H9 (cell line): ENCODE data around the gene POMGNT1. TPM values are rescaled to one million over a fixed set of nuclear protein-coding genes. Genes with fewer than 3 reads are reported as not detected.

Source experiments
- DNase-seq: peaks from one replicate; pipeline ENCODE4 v3.0.0-alpha.2; 2017
- H2AFZ ChIP-seq: one replicate; pipeline ENCODE4 v1.6.1; 2013; ENCODE audit warnings: mild to moderate bottlenecking, low read length, control low read depth, moderate library complexity
- H2AK5ac ChIP-seq: 2 replicates; pipeline ENCODE4 v1.6.1; 2013; ENCODE audit warnings: low read length, control low read depth, mixed read lengths; ENCODE audit not compliant: insufficient read length
- H2BK120ac ChIP-seq: one replicate; pipeline ENCODE4 v1.6.1; 2013; ENCODE audit warnings: low read depth, mild to moderate bottlenecking, low read length, control low read depth, inconsistent platforms; ENCODE audit not compliant: poor library complexity, severe bottlenecking
- H2BK12ac ChIP-seq: 2 replicates; pipeline ENCODE4 v1.6.1; 2013; ENCODE audit warnings: low read length, control low read depth, mixed read lengths, low read depth; ENCODE audit not compliant: insufficient read length
- H2BK15ac ChIP-seq: 2 replicates; pipeline ENCODE4 v1.6.1; 2013; ENCODE audit warnings: low read depth, low read length, control low read depth
- H2BK20ac ChIP-seq: one replicate; pipeline ENCODE4 v1.6.1; 2013; ENCODE audit warnings: low read depth, mild to moderate bottlenecking, low read length, control low read depth, inconsistent platforms; ENCODE audit not compliant: poor library complexity, severe bottlenecking
- H2BK5ac ChIP-seq: 2 replicates; pipeline ENCODE4 v1.6.1; 2013; ENCODE audit warnings: low read length, control low read depth, mixed read lengths; ENCODE audit not compliant: insufficient read length
- H3K14ac ChIP-seq: 2 replicates; pipeline ENCODE4 v1.6.1; 2013; ENCODE audit warnings: low read length, control low read depth; ENCODE audit not compliant: insufficient read depth
- H3K18ac ChIP-seq: 2 replicates; pipeline ENCODE4 v1.6.1; 2013; ENCODE audit warnings: low read depth, mild to moderate bottlenecking, mixed read lengths, low read length, control low read depth; ENCODE audit not compliant: insufficient read length
- H3K23ac ChIP-seq: 2 replicates; pipeline ENCODE4 v1.6.1; 2013; ENCODE audit warnings: low read length, control low read depth, mixed read lengths, low read depth; ENCODE audit not compliant: insufficient read length
- H3K23me2 ChIP-seq: 2 replicates; pipeline ENCODE4 v1.6.1; 2013; ENCODE audit warnings: low read depth, mild to moderate bottlenecking, mixed read lengths, low read length, control low read depth; ENCODE audit not compliant: insufficient read length, poor library complexity, severe bottlenecking
- H3K27ac ChIP-seq: 2 replicates; pipeline ENCODE4 v1.5.1; 2013; ENCODE audit warnings: low read length, control low read depth, mixed read lengths, low read depth; ENCODE audit not compliant: insufficient read length
- H3K27me3 ChIP-seq: 2 replicates; pipeline ENCODE4 v1.6.1; 2013; ENCODE audit warnings: low read length, control low read depth, inconsistent platforms; ENCODE audit not compliant: insufficient read depth
- H3K4ac ChIP-seq: 2 replicates; pipeline ENCODE4 v1.6.1; 2013; ENCODE audit warnings: low read depth, mild to moderate bottlenecking, control low read depth, inconsistent platforms, low read length, moderate library complexity
- H3K4me1 ChIP-seq: 2 replicates; pipeline ENCODE4 v1.6.1; 2013; ENCODE audit warnings: low read length, control low read depth, inconsistent platforms; ENCODE audit not compliant: insufficient read depth
- H3K4me2 ChIP-seq: 2 replicates; pipeline ENCODE4 v1.6.1; 2013; ENCODE audit warnings: low read length, control low read depth, mixed read lengths; ENCODE audit not compliant: insufficient read length, insufficient read depth
- H3K56ac ChIP-seq: 2 replicates; pipeline ENCODE4 v1.6.1; 2013; ENCODE audit warnings: low read depth, mild to moderate bottlenecking, mixed read lengths, low read length, control low read depth; ENCODE audit not compliant: insufficient read length
- H3K79me1 ChIP-seq: 2 replicates; pipeline ENCODE4 v1.6.1; 2013; ENCODE audit warnings: low read depth, mild to moderate bottlenecking, moderate library complexity, low read length, control low read depth, inconsistent platforms; ENCODE audit not compliant: insufficient read depth, poor library complexity, severe bottlenecking
- H3K79me2 ChIP-seq: 2 replicates; pipeline ENCODE4 v1.6.1; 2013; ENCODE audit warnings: low read length, control low read depth, inconsistent platforms; ENCODE audit not compliant: insufficient read depth
- H3K9ac ChIP-seq: 2 replicates; pipeline ENCODE4 v1.6.1; 2013; ENCODE audit warnings: low read length, control low read depth, mixed read lengths; ENCODE audit not compliant: insufficient read length; ENCODE audit errors: extremely low read depth
- H3K9me3 ChIP-seq: one replicate; pipeline ENCODE4 v1.6.1; 2013; ENCODE audit warnings: low read depth, low read length, inconsistent platforms; ENCODE audit not compliant: control insufficient read depth
- H3T11ph ChIP-seq: one replicate; pipeline ENCODE4 v1.6.1; 2013; ENCODE audit warnings: mild to moderate bottlenecking, low read length, control low read depth, inconsistent platforms
- H4K20me1 ChIP-seq: one replicate; pipeline ENCODE4 v1.6.1; 2013; ENCODE audit not compliant: control insufficient read depth, insufficient read length, insufficient read depth
- H4K5ac ChIP-seq: 2 replicates; pipeline ENCODE4 v1.6.1; 2013; ENCODE audit warnings: low read depth, mild to moderate bottlenecking, mixed read lengths, low read length, control low read depth; ENCODE audit not compliant: insufficient read length
- H4K8ac ChIP-seq: replicated peaks from 2 replicates; pipeline ENCODE4 v1.6.1; 2013; ENCODE audit warnings: low read length, control low read depth, mixed read lengths, low read depth; ENCODE audit not compliant: insufficient read length
- H4K91ac ChIP-seq: 2 replicates; pipeline ENCODE4 v1.6.1; 2013; ENCODE audit warnings: low read depth, mild to moderate bottlenecking, moderate library complexity, mixed read lengths, low read length, control low read depth; ENCODE audit not compliant: insufficient read length
- H3K27ac Mint-ChIP-seq, 3 experiments: 2 replicates in 2 of 3; 3 replicates in 1 of 3; pipeline ENCODE4 v1.8.0; 2020 to 2021; ENCODE audit warnings: mixed read lengths in 3 of 3, mild to moderate bottlenecking in 1 of 3, moderate library complexity in 1 of 3
- H3K27me3 Mint-ChIP-seq: 2 replicates; pipeline ENCODE4 v1.8.0; 2021; ENCODE audit warnings: low read depth, mild to moderate bottlenecking, moderate library complexity, mixed read lengths
- H3K36me3 Mint-ChIP-seq, 3 experiments: 2 replicates in 2 of 3; 3 replicates in 1 of 3; pipeline ENCODE4 v1.8.0; 2020 to 2021; ENCODE audit warnings: low read depth in 3 of 3, mixed read lengths in 3 of 3; ENCODE audit not compliant: insufficient read depth in 1 of 3
- H3K4me1 Mint-ChIP-seq, 2 experiments: 2 replicates each; pipeline ENCODE4 v1.8.0; 2020; ENCODE audit warnings: mixed read lengths in 2 of 2
- H3K4me3 Mint-ChIP-seq, 2 experiments: 2 replicates in 1 of 2; 3 replicates in 1 of 2; pipeline ENCODE4 v1.8.0; 2020 to 2021; ENCODE audit warnings: mild to moderate bottlenecking in 2 of 2, mixed read lengths in 2 of 2, moderate library complexity in 1 of 2
- H3K9me3 Mint-ChIP-seq, 2 experiments: 2 replicates in 1 of 2; 3 replicates in 1 of 2; pipeline ENCODE4 v1.8.0; 2020; ENCODE audit warnings: mild to moderate bottlenecking in 2 of 2, mixed read lengths in 2 of 2, moderate library complexity in 1 of 2
- WGBS: extraction: QIAGEN DNeasy Blood & Tissue Kit; methylation state at CpG from one replicate; pipeline ENCODE4 v1.1.7; 2013; ENCODE audit warnings: missing lambda C conversion rate, low lambda C conversion rate, mixed read lengths; ENCODE audit not compliant: insufficient read length; ENCODE audit errors: extremely low coverage; 5-methylcytosine and 5-hydroxymethylcytosine counted together
- total RNA-seq: library from RNA; stranded (reverse); gene quantifications from 2 replicates; pipeline ENCODE4 v1.2.1, GENCODE V29; 2021
- TF ChIP-seq, protein P1 (sequence below): fragments of 200-600 bp; sonication (generic); conservative IDR thresholded peaks from 3 replicates; pipeline ENCODE4 v1.8.0; 2021; ENCODE audit warnings: antibody characterized with exemption, mild to moderate bottlenecking

Gene POMGNT1
- total RNA-seq, 1 experiment from 2014 or later: 62.6 TPM

DNA sequence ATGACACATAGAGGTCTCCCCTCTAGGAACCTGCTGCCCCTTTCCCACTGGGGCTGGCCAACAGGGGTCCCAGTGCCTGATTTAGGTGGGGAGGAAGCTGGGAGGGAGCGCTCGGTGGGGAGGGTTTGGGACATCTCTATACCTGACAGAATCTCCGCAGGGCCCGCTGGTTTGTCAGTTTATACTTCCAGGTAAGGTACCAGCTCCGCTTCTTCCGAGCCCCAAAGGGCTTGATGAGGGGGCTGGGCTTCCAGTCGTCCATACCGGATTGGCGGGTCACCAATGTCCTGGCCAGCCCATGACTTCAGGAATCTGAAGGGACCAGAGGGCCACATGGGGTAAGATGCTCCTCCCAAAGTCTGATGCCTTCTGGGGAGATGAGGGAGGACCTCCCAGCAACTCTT lies 672 bp downstream of the POMGNT1 start:
- H3K9me3 Mint-ChIP-seq: no peaks in the 10 kb centered on the region
- no peaks in the 10 kb centered on the region; the same call in 1 of the 2 replicates for H3K27me3 Mint-ChIP-seq

More for the DNA sequence above, 672 bp downstream of the POMGNT1 start:
- peak overlapping the region; percentile 81 to 89 for H3K4me3 Mint-ChIP-seq
- H3K23me2 ChIP-seq: peaks cover 7% of the 10 kb centered on the region
- no peak overlapping the region for H2BK5ac ChIP-seq
- H2BK120ac ChIP-seq: no peak overlapping the region
- no peak overlapping the region for H3K9ac ChIP-seq
- DNase-seq: peak; percentile 53
- no peak overlapping the region for H2BK20ac ChIP-seq
- H3K4me1 Mint-ChIP-seq: peaks cover 10 to 21% of the 10 kb centered on the region in 2 experiments
- no peaks in the 10 kb centered on the region for H3K27me3 ChIP-seq
- no peak overlapping the region for H2AK5ac ChIP-seq
- H3K4me2 ChIP-seq: peak overlapping the region; percentile 72
- H2BK15ac ChIP-seq: no peak overlapping the region
- H3K56ac ChIP-seq: no peak overlapping the region
- H3K23ac ChIP-seq: no peak overlapping the region
- H4K5ac ChIP-seq: no peak overlapping the region
- no peak overlapping the region for H4K91ac ChIP-seq
- no peaks in the 10 kb centered on the region for H3K79me2 ChIP-seq
- H3K27ac ChIP-seq: no peak overlapping the region
- no peak overlapping the region for H4K8ac ChIP-seq
- TF ChIP-seq, protein P1, sequence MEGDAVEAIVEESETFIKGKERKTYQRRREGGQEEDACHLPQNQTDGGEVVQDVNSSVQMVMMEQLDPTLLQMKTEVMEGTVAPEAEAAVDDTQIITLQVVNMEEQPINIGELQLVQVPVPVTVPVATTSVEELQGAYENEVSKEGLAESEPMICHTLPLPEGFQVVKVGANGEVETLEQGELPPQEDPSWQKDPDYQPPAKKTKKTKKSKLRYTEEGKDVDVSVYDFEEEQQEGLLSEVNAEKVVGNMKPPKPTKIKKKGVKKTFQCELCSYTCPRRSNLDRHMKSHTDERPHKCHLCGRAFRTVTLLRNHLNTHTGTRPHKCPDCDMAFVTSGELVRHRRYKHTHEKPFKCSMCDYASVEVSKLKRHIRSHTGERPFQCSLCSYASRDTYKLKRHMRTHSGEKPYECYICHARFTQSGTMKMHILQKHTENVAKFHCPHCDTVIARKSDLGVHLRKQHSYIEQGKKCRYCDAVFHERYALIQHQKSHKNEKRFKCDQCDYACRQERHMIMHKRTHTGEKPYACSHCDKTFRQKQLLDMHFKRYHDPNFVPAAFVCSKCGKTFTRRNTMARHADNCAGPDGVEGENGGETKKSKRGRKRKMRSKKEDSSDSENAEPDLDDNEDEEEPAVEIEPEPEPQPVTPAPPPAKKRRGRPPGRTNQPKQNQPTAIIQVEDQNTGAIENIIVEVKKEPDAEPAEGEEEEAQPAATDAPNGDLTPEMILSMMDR: no peak
- no peak overlapping the region for H3T11ph ChIP-seq
- peaks cover 5 to 24% (median 20%) of the 10 kb centered on the region in 3 experiments for H3K36me3 Mint-ChIP-seq
- no peak overlapping the region for H2AFZ ChIP-seq
- no peak overlapping the region for H3K4ac ChIP-seq
- H3K14ac ChIP-seq: no peak overlapping the region
- H3K9me3 ChIP-seq: no peaks in the 10 kb centered on the region
- no peaks in the 10 kb centered on the region for H3K79me1 ChIP-seq
- no peaks in the 10 kb centered on the region for H3K4me1 ChIP-seq
- no peak overlapping the region for H3K18ac ChIP-seq
- H2BK12ac ChIP-seq: no peak overlapping the region
- peak overlapping the region in 1 of 3 experiments; percentile 82; a peak in 1 of 7 replicates for H3K27ac Mint-ChIP-seq
- no peaks in the 10 kb centered on the region for H4K20me1 ChIP-seq
- no CpG with 5 or more reads among the region's 9 CpGs for WGBS
